Measurements from ENCODE around the gene CABP1. TPM values are rescaled to one million over a fixed set of nuclear protein-coding genes. Genes with fewer than 3 reads are reported as not detected.
"Not testable (repeated sequence)": the region's sequence is repeated elsewhere in the genome, so short reads cannot be mapped to it uniquely, and the experiment has no call there.

CABP1 gene
- total RNA-seq, 4 donors from 2014 or later, result 0.60 to 7.5 (median 4.4) TPM; not detected in 1

DNA sequence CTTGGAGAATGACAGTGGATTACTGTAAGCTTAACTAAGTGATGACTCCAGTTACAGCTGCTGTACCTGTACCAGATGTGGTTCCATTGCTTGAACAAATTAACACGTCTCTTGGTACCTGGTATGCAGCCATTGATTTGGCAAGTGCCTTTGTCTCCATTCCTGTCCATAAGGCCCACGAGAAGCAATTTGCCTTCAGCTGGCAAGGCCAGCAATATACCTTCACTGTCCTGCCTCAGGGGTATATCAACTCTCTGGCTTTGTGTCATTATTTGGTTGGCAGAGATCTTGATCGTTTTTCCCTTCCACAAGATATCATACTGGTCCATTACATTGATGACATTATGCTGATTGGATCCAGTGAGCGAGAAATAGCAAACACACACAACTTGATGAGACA is 29.9 kb upstream of the CABP1 start:
- WGBS, 2 donors (ENCODE audit: low coverage in 1 of 2), result 76 to 100% methylated on average over 1 to 4 of the region's 4 CpGs

DNA sequence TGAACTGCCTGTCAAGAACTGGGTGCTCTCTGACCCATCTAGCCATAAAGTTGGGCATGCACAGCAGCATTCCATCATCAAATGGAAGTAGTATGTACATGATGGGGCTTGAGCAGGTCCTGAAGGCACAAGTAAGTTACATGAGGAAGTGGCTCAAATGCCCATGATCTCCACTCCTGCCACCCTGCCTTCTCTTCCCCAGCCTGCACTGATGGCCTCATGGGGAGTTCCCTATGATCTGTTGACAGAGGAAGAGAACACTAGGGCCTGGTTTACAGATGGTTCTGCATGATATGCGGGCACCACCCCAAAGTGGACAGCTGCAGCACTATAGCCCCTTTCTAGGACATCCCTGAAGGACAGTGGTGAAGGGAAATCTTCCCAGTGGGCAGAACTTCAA is 28.9 kb upstream of the CABP1 start:
- intact Hi-C loops (cut with DNase I; ENCODE audit: low total_unique reads); H3K36me3 ChIP-seq: not testable (repeated sequence)
- WGBS, 2 donors (ENCODE audit: low coverage in 1 of 2), result 73% methylated on average over 1 of the region's 1 CpG; no CpG with 5 or more reads in 1 of the 2 donors

More for the DNA sequence above, 29.9 kb upstream of the CABP1 start:
- no peak for DNase-seq
- in situ Hi-C loops (cut with MboI; ENCODE audit: low pct_ligation_motif_present in 1 of 4, low pct_unique_long_range_greater_than_20kb in 1 of 4, low sequenced_read_pairs in 3 of 4), result no loop called here
- no peak overlapping the region for H3K27ac ChIP-seq
- H3K27me3 ChIP-seq, result no peaks in the 10 kb centered on the region
- intact Hi-C loops (cut with DNase I; ENCODE audit: low total_unique reads), result no loop called here
- H3K4me1 ChIP-seq, result no peaks in the 10 kb centered on the region
- no peak overlapping the region for H3K4me3 ChIP-seq
- H3K36me3 ChIP-seq, result no peaks in the 10 kb centered on the region
- TF ChIP-seq, protein P1, sequence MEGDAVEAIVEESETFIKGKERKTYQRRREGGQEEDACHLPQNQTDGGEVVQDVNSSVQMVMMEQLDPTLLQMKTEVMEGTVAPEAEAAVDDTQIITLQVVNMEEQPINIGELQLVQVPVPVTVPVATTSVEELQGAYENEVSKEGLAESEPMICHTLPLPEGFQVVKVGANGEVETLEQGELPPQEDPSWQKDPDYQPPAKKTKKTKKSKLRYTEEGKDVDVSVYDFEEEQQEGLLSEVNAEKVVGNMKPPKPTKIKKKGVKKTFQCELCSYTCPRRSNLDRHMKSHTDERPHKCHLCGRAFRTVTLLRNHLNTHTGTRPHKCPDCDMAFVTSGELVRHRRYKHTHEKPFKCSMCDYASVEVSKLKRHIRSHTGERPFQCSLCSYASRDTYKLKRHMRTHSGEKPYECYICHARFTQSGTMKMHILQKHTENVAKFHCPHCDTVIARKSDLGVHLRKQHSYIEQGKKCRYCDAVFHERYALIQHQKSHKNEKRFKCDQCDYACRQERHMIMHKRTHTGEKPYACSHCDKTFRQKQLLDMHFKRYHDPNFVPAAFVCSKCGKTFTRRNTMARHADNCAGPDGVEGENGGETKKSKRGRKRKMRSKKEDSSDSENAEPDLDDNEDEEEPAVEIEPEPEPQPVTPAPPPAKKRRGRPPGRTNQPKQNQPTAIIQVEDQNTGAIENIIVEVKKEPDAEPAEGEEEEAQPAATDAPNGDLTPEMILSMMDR (IDR thresholded peaks at IDR 0.05), result no peak
- TF ChIP-seq POLR2AphosphoS5 (IDR thresholded peaks at IDR 0.05) (no peak), POLR2A (IDR thresholded peaks at IDR 0.05) (no peak), EP300 (IDR thresholded peaks at IDR 0.05; ENCODE audit: low read depth) (no peak)
- no peaks in the 10 kb centered on the region for H3K9me3 ChIP-seq

DNA sequence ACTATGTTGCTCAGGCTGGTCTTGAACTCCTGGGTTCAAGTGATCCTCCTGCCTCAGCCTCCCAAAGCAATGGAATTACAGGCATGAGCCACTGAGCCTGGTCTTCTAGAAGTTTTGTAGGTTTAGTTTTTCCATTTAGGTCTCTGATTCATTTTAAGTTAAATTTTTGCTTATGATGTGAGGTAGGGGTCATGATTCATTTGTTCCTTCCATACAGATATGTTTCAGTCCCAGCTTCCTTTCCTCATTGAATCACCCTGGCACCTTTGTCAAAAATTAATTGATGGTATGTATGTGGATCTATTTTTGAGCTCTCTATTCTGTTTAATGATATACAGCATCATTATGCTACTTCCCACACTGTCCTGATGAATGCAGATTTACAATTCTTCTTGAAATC is 25.6 kb upstream of the CABP1 start:
- Histone ChIP-seq H3K9me3 (no peaks in the 10 kb centered on the region), H3K27ac (no peak overlapping the region), H3K27me3 (peaks cover 8% of the 10 kb centered on the region), H3K4me3 (no peak overlapping the region), H3K4me1 (peaks cover 0 to under 1% (median under 1%) of the 10 kb centered on the region in 4 donors), H3K36me3 (no peaks in the 10 kb centered on the region)
- in situ Hi-C loops (cut with MboI; ENCODE audit: low pct_ligation_motif_present in 1 of 4, low pct_unique_long_range_greater_than_20kb in 1 of 4, low sequenced_read_pairs in 3 of 4), result no loop called here
- no peak for TF ChIP-seq POLR2AphosphoS5 (IDR thresholded peaks at IDR 0.05)
- no peak for TF ChIP-seq EP300 (IDR thresholded peaks at IDR 0.05; ENCODE audit: low read depth)
- TF ChIP-seq POLR2A (IDR thresholded peaks at IDR 0.05), result no peak
- TF ChIP-seq, protein P1 (IDR thresholded peaks at IDR 0.05), result no peak
- intact Hi-C loops (cut with DNase I; ENCODE audit: low total_unique reads), result no loop called here
- no peak for DNase-seq

More for the DNA sequence above, 28.9 kb upstream of the CABP1 start:
- DNase-seq; in situ Hi-C loops (cut with MboI; ENCODE audit: low pct_ligation_motif_present in 1 of 4, low pct_unique_long_range_greater_than_20kb in 1 of 4, low sequenced_read_pairs in 3 of 4); H3K4me3 ChIP-seq; H3K9me3 ChIP-seq; H3K27ac ChIP-seq; H3K27me3 ChIP-seq; H3K4me1 ChIP-seq: not testable (repeated sequence)

DNA sequence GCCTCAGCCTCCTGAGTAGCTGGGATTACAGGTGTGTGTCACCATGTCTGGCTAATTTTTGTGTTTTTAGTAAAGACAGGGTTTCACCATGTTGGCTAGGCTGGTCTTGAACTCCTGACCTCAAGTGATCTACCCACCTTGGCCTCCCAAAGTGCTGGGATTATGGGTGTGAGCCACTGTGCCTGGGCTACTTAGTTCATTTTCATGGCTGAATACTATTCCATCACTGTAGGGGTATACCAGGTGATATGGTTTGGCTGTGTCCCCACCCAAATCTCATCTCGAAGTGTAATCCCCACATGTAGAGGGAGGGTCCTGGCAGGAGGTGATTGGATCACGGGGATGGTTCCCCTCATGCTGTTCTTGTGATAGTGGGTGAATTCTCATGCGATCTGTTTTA is 23.2 kb upstream of the CABP1 start:
- WGBS, 2 donors (ENCODE audit: low coverage in 1 of 2), result 81 to 90% methylated on average over 3 of the region's 3 CpGs
- H3K27ac ChIP-seq; DNase-seq; H3K27me3 ChIP-seq; H3K4me3 ChIP-seq; H3K9me3 ChIP-seq; in situ Hi-C loops (cut with MboI; ENCODE audit: low pct_ligation_motif_present in 1 of 4, low pct_unique_long_range_greater_than_20kb in 1 of 4, low sequenced_read_pairs in 3 of 4); H3K36me3 ChIP-seq; intact Hi-C loops (cut with DNase I; ENCODE audit: low total_unique reads): not testable (repeated sequence)
- H3K4me1 ChIP-seq, result peaks cover 0 to 11% (median 3%) of the 10 kb centered on the region in 4 donors

DNA sequence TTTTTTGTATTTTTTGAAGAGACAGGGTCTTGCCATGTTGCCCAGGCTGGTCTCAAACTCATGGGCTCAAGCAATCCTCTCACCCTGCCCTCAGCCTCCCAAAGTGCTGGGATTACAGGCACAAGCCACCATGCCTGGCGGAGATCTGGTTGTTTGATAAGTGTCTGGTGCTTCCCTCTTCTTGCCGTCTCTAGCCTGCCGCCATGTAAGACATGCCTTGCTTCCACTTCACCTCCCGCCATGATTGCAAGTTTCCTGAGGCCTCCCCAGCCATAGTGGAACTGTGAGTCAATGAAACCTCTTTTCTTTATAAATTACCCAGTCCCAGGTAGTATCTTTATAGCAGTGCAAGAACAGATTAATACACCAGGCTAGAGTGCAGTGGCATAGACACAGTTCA is 22.7 kb upstream of the CABP1 start:
- H3K9me3 ChIP-seq; H3K27me3 ChIP-seq; in situ Hi-C loops (cut with MboI; ENCODE audit: low pct_ligation_motif_present in 1 of 4, low pct_unique_long_range_greater_than_20kb in 1 of 4, low sequenced_read_pairs in 3 of 4); H3K4me3 ChIP-seq; H3K27ac ChIP-seq; H3K36me3 ChIP-seq; DNase-seq; intact Hi-C loops (cut with DNase I; ENCODE audit: low total_unique reads): not testable (repeated sequence)
- WGBS, 2 donors (ENCODE audit: low coverage in 1 of 2), result 93 to 100% methylated on average over 4 of the region's 4 CpGs
- H3K4me1 ChIP-seq, result peaks cover 0 to 11% (median 3%) of the 10 kb centered on the region in 4 donors

DNA sequence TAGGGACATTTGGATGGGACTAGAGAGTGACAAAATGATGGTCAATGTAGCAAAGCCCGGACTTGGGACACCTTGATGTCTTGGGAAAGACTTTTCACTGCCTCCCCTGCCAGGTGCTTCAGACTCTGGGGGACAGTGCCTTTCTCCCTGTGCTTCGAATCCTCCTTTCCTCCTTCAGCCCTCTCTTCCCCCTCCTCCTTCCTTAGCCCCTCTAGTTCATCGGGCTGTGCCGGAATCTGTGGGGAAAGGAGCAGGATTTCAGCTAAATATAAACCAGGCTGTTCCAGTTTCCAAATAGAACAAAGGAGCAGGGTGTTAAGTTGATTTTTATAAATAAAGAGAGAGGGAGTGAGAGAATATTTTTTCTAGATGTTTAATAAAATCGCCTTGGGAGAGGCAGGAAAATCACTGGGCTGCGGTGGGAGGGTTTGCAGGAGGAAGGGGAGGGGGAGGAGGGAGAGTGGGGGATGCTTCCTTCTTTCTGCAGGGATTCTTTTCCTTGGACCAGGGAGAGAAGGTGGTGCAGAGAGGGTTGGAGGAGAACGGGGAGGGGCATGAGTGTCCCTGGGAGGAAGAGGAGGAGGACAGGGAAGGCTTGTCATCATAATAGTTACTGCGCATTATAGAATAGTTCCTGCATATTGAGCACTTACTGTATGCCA is 21.3 kb upstream of the CABP1 start:
- in situ Hi-C loops (cut with MboI; ENCODE audit: low pct_ligation_motif_present in 1 of 4, low pct_unique_long_range_greater_than_20kb in 1 of 4, low sequenced_read_pairs in 3 of 4) (no loop called here), intact Hi-C loops (cut with DNase I; ENCODE audit: low total_unique reads) (no loop called here)
- Histone ChIP-seq H3K27me3 (peaks cover 8% of the 10 kb centered on the region), H3K36me3 (no peaks in the 10 kb centered on the region), H3K4me3 (no peak overlapping the region), H3K27ac (no peak overlapping the region), H3K9me3 (no peaks in the 10 kb centered on the region), H3K4me1 (peaks cover 0 to 11% (median 3%) of the 10 kb centered on the region in 4 donors)
- no peak for DNase-seq
- no peak for TF ChIP-seq EP300 (IDR thresholded peaks at IDR 0.05; ENCODE audit: low read depth)
- TF ChIP-seq, protein P1 (IDR thresholded peaks at IDR 0.05), result no peak
- no peak for TF ChIP-seq POLR2AphosphoS5 (IDR thresholded peaks at IDR 0.05)
- TF ChIP-seq POLR2A (IDR thresholded peaks at IDR 0.05), result no peak
- WGBS, 2 donors (ENCODE audit: low coverage in 1 of 2), result 40 to 55% methylated on average over 4 to 8 of the region's 8 CpGs
